HCT116 (cell line): Measurements from ENCODE around the gene BEND5.

Source experiments
- CTCF ChIP-seq, 3 experiments: fragments of 200-600 bp in 1 of 3; sonication (generic) in 1 of 3; IDR thresholded peaks in 2 of 3; conservative IDR thresholded peaks in 1 of 3; 2 replicates each; pipeline ENCODE4 v1.5.1; 2012 to 2017; ENCODE audit warnings: low read depth in 2 of 3, low read length in 2 of 3, antibody characterized with exemption in 1 of 3, borderline replicate concordance in 1 of 3, control low read depth in 1 of 3, mild to moderate bottlenecking in 1 of 3, mixed read lengths in 1 of 3, mixed run types in 1 of 3, moderate library complexity in 1 of 3; ENCODE audit not compliant: insufficient read depth in 1 of 3
- EGR1 ChIP-seq: IDR thresholded peaks from 2 replicates; pipeline ENCODE4 v1.6.1; 2012; ENCODE audit warnings: low read depth
- EZH2 ChIP-seq: fragments of 200-600 bp; sonication (generic); IDR thresholded peaks from 2 replicates; pipeline ENCODE4 v1.6.1; 2017; ENCODE audit warnings: antibody characterized with exemption, mixed run types
- MAX ChIP-seq: IDR thresholded peaks from 2 replicates; pipeline ENCODE4 v1.6.1; 2012
- POLR2A ChIP-seq: IDR thresholded peaks from 2 replicates; pipeline ENCODE4 v1.7.0; 2011; ENCODE audit warnings: borderline replicate concordance; ENCODE audit not compliant: insufficient read depth, insufficient read length; ENCODE audit errors: extremely low read depth
- POLR2AphosphoS5 ChIP-seq: IDR thresholded peaks from 2 replicates; pipeline ENCODE4 v1.6.1; 2011; ENCODE audit warnings: mild to moderate bottlenecking, low read depth, low read length, moderate library complexity
- SRF ChIP-seq: IDR thresholded peaks from 2 replicates; pipeline ENCODE4 v1.6.1; 2012; ENCODE audit warnings: low read depth
- TCF7L2 ChIP-seq: IDR thresholded peaks from 2 replicates; pipeline ENCODE4 v1.7.0; 2011; ENCODE audit warnings: borderline replicate concordance, inconsistent platforms; ENCODE audit not compliant: insufficient read depth, insufficient read length; ENCODE audit errors: extremely low read depth
- YY1 ChIP-seq: IDR thresholded peaks from 2 replicates; pipeline ENCODE4 v1.6.1; 2011; ENCODE audit warnings: low read length, low read depth, moderate library complexity, mild to moderate bottlenecking; ENCODE audit not compliant: insufficient replicate concordance; ENCODE audit errors: extremely low read depth
- ZNF274 ChIP-seq: fragments of 200-500 bp; sonication (Bioruptor generic); IDR thresholded peaks from 2 replicates; pipeline ENCODE4 v1.6.1; 2014; ENCODE audit warnings: mild to moderate bottlenecking, low read depth, low read length, inconsistent platforms

- TF ChIP-seq CTCF (IDR thresholded peaks at IDR 0.05 in 2 of 3, conservative IDR thresholded peaks at IDR 0.05 in 1 of 3; ENCODE audit: borderline replicate concordance in 1 of 3, insufficient read depth in 1 of 3, low read depth in 2 of 3, low read length in 2 of 3) (no peak), ZNF274 (no peak), POLR2A (no peak), TCF7L2 (no peak), EGR1 (no peak), YY1 (no peak), POLR2AphosphoS5 (no peak), MAX (no peak), SRF (no peak), EZH2 (no peak)
These were observed 36.1 kb downstream of the BEND5 start for GRCh38 chr1:48740621-48741020.
